DMS53 treated with DMSO at 0.1 percent for 48 hours (cell line): ENCODE measurements around the gene ALOX12.
A peak's percentile ranks its signal among the peaks of the same experiment; 100 is the strongest.
"Not testable (repeated sequence)": the region's sequence is repeated elsewhere in the genome, so short reads cannot be mapped to it uniquely, and the experiment has no call there.

ENCODE experiments used
- DNase-seq: peaks from one replicate; lab custom pipeline; 2025; ENCODE audit not compliant: unreplicated experiment; lab: John Stamatoyannopoulos, UW

Gene ALOX12

DNA sequence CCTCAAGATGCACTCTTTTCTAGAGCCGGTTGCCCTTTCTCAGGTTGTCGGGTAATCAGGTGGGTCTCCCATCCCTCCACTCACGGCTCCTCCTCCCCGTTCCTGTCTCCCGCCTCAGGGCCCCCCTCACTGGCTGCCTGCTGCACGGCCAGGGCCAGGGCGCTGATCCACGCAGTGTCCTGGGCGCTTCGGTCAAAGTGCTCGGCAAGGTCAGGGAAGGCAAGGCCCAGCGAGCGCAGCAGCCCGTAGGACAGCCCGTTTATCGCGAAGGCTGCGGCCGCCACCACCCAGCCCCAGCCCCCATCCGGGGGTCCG is 47.3 kb downstream of the ALOX12 start:
- no peak for DNase-seq

DNA sequence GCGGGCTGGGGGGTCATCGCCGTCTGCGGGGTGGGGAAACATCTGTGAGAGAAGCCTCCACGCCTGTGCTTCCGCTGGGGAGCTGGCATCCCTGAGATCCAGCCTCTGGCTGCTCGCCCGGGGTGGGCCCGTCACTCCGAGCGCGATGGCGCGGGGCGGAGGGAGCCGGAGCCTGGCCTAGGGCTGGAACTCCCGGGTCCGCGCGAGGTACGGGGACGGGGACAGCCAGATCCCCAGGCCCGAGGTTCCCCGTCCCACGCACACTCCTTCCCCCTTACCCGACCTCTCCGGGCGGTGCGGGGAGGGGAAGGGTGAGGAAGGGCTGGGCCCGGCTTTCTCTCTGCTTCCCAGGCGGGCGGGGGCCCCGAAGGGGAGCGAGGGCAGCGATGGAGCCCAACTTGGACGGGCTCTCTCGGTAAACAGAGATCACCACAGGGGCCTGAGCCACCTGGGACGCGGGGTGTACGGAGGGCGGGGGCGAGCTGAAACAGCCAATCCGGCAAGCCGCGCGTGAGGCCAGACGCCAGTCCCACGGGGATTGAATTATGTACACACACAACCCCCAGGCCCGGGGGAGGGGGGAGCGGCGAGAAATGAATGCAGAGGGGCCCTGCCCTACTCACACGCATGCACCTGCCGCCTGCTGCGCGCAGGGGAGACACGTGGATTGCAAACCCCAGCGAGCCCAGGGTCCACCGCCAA is 47.8 kb downstream of the ALOX12 start, which contains the start of gene SLC16A11:
TSS of gene SLC16A11 (minus strand) at position 596 of the 702 bp plus-strand sequence. CDS start at position 17, 579 bp downstream.
- DNase-seq: peak; percentile 39

DNA sequence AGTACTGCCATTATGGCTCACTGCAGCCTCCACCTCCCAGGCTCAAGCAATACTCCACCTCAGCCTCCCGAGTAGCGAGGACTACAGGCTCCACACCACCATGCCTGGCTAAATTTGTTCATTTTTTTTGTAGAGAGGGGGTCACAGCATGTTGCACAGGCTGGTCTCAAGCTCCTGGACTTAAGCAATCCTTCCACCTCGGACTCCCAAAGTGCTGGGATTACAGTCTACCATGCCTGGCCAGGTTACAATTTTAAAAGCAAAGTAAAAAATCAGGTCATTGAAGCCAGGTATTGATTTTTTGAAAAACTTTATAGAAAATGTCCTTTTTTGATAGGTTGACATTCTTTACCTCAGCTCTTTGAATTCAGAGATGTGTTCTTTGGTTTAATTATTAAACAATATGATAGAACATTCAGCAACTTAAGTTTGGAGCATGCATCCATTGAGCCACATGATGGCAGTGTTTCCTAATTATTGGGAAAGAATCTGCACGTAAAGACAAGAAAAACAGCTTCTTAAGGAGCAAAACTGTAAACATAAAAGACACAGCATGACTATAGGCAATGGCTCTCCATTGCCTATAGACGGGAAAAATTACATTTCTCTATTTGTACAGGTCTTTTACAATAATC is 49.8 kb downstream of the ALOX12 start:
- peak; percentile 84 for DNase-seq

DNA sequence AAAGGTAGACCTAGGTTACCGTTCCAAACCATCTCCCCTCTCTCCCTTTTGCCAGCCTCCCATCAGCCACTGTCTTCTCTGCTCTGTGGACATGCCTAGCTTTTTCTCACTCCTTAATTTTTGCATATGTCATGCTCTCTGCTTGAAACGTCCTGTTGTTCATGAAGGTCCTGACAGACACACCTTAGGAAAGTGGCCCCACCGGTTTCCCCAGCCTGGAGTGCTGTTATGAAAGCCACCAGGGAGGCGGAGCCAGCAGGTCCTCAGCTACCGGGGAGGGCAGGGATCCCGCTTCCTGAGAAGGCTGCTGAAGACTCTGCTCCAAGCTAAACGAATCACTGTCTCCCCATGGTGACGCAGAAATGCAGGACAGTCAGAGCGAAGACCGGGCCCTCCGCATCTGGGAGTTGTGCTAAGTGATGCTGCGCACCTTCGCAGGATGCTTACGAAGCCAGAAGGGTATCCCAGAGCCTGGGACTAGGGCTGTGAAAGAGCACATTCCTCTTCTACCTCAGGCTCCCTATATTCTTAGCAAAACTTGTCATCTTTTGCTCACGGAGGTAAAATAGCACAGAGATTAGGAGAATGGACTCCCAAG is 50.4 kb downstream of the ALOX12 start:
- DNase-seq: peak; percentile 88

DNA sequence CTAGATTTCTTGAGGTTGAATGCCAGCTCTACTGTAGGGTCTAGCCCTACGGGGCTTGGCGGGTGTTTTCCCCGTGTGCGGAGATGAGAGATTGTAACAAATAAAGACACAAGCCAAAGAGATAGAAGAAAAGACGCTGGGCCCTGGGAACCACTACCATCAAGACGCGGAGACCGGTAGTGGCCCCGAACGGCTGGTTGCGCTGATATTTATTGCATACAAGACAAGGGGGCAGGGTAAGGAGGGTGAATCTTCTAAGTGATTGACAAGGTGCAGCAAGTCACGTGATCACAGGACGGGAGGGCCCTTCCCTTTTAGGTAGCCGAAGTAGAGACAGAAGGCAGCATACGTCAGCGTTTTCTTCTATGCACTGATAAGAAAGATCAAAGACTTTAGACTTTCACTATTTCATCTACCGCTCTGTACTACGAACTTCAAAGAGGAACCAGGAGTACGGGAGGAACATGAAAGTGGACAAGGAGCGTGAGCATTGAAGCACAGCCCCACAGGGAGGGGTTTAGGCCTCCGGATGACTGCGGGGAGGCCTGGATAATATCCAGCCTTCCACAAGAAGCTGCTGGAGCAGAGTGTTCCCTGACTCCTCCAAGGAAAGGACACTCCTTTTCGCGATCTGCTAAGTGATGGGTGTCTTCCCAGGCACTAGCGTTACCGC is 51.0 kb downstream of the ALOX12 start:
- DNase-seq: peak; percentile 46

DNA sequence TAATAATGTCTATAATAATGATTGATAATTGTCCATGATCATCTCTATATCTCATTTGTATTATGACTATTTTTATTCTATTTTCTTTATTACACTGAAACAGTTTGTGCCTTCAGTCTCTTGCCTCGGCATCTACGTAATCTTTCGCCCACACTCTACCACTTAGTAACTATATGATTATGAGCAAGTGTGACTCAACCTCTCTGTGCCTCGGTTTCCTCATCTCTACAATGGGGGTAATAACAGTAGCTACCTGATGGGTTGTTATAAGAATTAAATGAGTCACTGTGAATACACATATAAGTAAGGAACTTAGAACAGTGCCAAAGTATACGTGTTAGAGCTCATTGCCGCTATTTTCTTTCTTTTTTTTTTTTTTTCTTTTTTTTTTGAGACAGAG is 51.7 kb downstream of the ALOX12 start:
- no peak for DNase-seq

DNA sequence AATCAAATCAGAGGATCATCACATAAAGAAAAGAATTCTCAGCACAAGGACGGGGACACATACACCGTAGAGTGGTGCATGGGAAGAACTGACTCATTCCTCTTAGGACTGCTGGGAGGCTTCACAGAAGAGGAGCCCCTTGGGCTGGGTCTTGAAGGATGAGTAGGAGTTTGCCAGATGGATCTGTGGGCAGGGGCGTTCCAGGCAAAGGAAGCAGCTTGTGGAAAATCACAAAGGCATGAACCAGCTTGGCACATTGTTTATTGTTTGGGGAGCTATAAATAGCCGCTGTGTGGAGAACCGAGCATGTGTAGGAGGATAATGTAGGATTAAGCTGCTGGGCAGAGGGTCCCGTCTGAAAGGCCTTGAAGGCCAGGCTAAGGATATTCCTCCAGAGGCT is 53.1 kb downstream of the ALOX12 start:
- no peak for DNase-seq

DNA sequence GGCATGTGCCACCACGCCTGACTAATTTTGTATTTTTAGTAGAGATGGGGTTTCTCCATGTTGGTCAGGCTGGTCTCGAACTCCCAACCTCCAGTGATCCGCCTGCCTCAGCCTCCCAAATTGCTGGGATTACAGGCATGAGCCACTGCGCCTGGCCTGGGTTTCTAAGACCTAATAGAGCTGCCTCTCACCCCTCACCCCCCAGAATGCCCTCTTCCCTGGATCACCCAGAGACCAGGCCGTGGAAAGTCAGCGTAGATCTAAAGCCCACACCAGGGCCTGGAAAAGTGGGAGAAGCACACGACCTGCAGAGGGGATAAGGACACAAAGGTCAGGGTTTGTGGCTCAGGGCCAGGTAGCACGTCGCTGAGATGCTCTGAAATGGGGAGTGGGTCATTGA is 54.7 kb downstream of the ALOX12 start:
- not testable (repeated sequence) for DNase-seq

DNA sequence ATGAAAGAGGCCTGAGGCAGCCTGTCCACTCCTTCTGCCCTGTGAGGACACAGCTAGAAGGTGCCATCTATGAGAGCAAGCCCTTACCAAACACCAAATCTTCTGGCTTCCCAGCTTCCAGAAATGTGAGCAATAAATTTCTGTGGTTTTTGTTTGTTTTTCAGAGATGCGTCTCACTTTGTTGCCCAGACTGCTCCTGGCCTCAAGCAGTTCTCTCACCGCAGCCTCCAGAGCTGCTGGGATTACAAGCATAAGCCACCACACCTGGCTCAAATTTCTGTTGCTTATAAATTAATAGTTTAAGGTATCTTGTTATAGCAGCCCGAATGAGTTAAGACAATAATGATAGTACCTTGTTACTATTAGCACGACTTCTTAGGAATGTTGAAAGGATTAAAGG is 60.5 kb downstream of the ALOX12 start:
- no peak for DNase-seq

DNA sequence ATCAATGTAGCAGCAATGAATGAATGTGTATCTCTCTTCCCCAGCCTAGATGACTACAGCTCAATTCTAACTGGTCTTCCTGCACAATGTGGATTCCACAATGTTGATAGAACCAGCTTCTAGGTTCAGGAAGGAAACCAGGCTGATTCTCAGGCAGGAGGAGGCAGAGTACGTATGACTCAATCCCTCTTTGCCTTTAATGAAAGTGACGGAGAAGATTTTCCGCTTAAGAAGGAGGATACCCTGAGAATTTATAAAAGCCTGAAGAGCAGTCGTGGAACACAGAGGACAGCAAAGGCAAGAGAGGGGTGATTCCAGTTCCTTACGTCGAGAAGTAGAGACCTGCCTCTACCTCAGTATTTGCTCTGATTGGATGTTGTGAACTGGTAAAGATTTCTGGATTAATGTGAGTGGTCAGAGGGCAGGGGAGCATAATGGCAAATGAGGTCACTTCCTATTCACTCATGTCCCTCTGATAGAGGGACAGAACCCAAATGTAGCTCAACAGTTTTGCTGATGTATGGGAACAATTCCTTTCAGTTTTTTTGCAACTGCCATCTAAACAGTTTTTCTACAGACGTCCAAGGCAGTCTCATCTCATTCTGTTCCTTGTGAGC is 63.1 kb downstream of the ALOX12 start:
- DNase-seq: no peak
